ENCODE results near the gene GRK5.

Gene GRK5

GRCh38 chr10:119318411-119319160 is 111.2 kb downstream of the GRK5 start:
- Histone ChIP-seq H3K4me1 (ENCODE audit: low read length) (peaks cover 8% of the 10 kb centered on the region), H3K27ac (ENCODE audit: low read length) (no peak overlapping the region), H3K79me2 (ENCODE audit: low read length) (peaks cover 100% of the 10 kb centered on the region), H3K9me3 (replicated peaks; ENCODE audit: insufficient read depth, low read length) (no peaks in the 10 kb centered on the region), H3K9me2 (replicated peaks; ENCODE audit: insufficient read depth, low read length) (no peaks in the 10 kb centered on the region), H4K20me1 (ENCODE audit: insufficient read depth, low read length) (peaks cover 70% of the 10 kb centered on the region), H2AFZ (ENCODE audit: low read length) (no peak overlapping the region), H3K4me2 (ENCODE audit: low read depth, low read length) (no peak overlapping the region), H3K4me3 (ENCODE audit: low read length) (no peak overlapping the region), H3K27me3 (replicated peaks; ENCODE audit: insufficient read depth, low read length) (no peaks in the 10 kb centered on the region), H3K9ac (ENCODE audit: low read length) (no peak overlapping the region), H3K36me3 (replicated peaks; ENCODE audit: insufficient read depth, low read length) (peaks cover 3% of the 10 kb centered on the region; the same call in 1 of the 2 replicates), H3F3A (ENCODE audit: insufficient read depth, low read length) (no peaks in the 10 kb centered on the region)
- TF ChIP-seq EZH2phosphoT487 (IDR thresholded peaks at IDR 0.05; ENCODE audit: low read length), result no peak
- TF ChIP-seq CTCF (IDR thresholded peaks at IDR 0.05; ENCODE audit: low read length), result no peak
- no peak for TF ChIP-seq EZH2 (optimal IDR thresholded peaks at IDR 0.05; ENCODE audit: low read depth, low read length)
- DNase-seq, result no peak

GRCh38 chr10:119319161-119319919 is 112.0 kb downstream of the GRK5 start:
- no peak for DNase-seq

GRCh38 chr10:119319920-119320258 is 112.5 kb downstream of the GRK5 start:
- Histone ChIP-seq H3K9me3 (replicated peaks; ENCODE audit: insufficient read depth, low read length) (no peaks in the 10 kb centered on the region), H3K4me1 (ENCODE audit: low read length) (no peaks in the 10 kb centered on the region), H2AFZ (ENCODE audit: low read length) (no peak overlapping the region), H4K20me1 (ENCODE audit: insufficient read depth, low read length) (peaks cover 67% of the 10 kb centered on the region), H3K36me3 (replicated peaks; ENCODE audit: insufficient read depth, low read length) (peaks cover 3% of the 10 kb centered on the region; the same call in 1 of the 2 replicates), H3F3A (ENCODE audit: insufficient read depth, low read length) (no peaks in the 10 kb centered on the region), H3K27me3 (replicated peaks; ENCODE audit: insufficient read depth, low read length) (no peaks in the 10 kb centered on the region), H3K4me3 (ENCODE audit: low read length) (no peak overlapping the region), H3K9ac (ENCODE audit: low read length) (no peak overlapping the region), H3K4me2 (ENCODE audit: low read depth, low read length) (no peak overlapping the region), H3K79me2 (ENCODE audit: low read length) (peaks cover 100% of the 10 kb centered on the region), H3K27ac (ENCODE audit: low read length) (no peak overlapping the region), H3K9me2 (replicated peaks; ENCODE audit: insufficient read depth, low read length) (no peaks in the 10 kb centered on the region)
- TF ChIP-seq CTCF (IDR thresholded peaks at IDR 0.05; ENCODE audit: low read length), result no peak
- TF ChIP-seq EZH2phosphoT487 (IDR thresholded peaks at IDR 0.05; ENCODE audit: low read length), result no peak
- TF ChIP-seq EZH2 (optimal IDR thresholded peaks at IDR 0.05; ENCODE audit: low read depth, low read length), result no peak
- DNase-seq, result no peak

More at GRCh38 chr10:119319161-119319919, 112.0 kb downstream of the GRK5 start:
- Histone ChIP-seq H4K20me1 (ENCODE audit: insufficient read depth, low read length) (peaks cover 68% of the 10 kb centered on the region), H3K9ac (ENCODE audit: low read length) (no peak overlapping the region), H3K4me2 (ENCODE audit: low read depth, low read length) (no peak overlapping the region), H3K9me3 (replicated peaks; ENCODE audit: insufficient read depth, low read length) (no peaks in the 10 kb centered on the region), H3K9me2 (replicated peaks; ENCODE audit: insufficient read depth, low read length) (no peaks in the 10 kb centered on the region), H3F3A (ENCODE audit: insufficient read depth, low read length) (no peaks in the 10 kb centered on the region), H2AFZ (ENCODE audit: low read length) (no peak overlapping the region), H3K4me3 (ENCODE audit: low read length) (no peak overlapping the region), H3K4me1 (ENCODE audit: low read length) (peaks cover under 1% of the 10 kb centered on the region), H3K27ac (ENCODE audit: low read length) (no peak overlapping the region), H3K36me3 (replicated peaks; ENCODE audit: insufficient read depth, low read length) (peaks cover 3% of the 10 kb centered on the region; the same call in 1 of the 2 replicates), H3K27me3 (replicated peaks; ENCODE audit: insufficient read depth, low read length) (no peaks in the 10 kb centered on the region), H3K79me2 (ENCODE audit: low read length) (peaks cover 100% of the 10 kb centered on the region)
- TF ChIP-seq EZH2phosphoT487 (IDR thresholded peaks at IDR 0.05; ENCODE audit: low read length) (no peak), EZH2 (optimal IDR thresholded peaks at IDR 0.05; ENCODE audit: low read depth, low read length) (no peak), CTCF (IDR thresholded peaks at IDR 0.05; ENCODE audit: low read length) (no peak)

All from MM.1S (cell line).